GM23338 (cell line): Measurements from ENCODE around the gene NRIP1.

Experiments
- CREB1 ChIP-seq: fragments of 250-450 bp; sonication (Bioruptor Pico); IDR thresholded peaks from 2 replicates; pipeline ENCODE4 v1.5.0; 2020; ENCODE audit warnings: low read depth, mild to moderate bottlenecking, moderate library complexity
- CTCF ChIP-seq, 2 experiments: fragments of 200-600 bp in 1 of 2; sonication (generic) in 1 of 2; conservative IDR thresholded peaks; 2 replicates each; pipeline versions ENCODE4 v1.5.1 to v1.6.1; 2016 to 2017; ENCODE audit warnings: antibody characterized with exemption in 2 of 2, low read depth in 2 of 2, mild to moderate bottlenecking in 2 of 2, moderate library complexity in 1 of 2
- ETS1 ChIP-seq: IDR thresholded peaks from 2 replicates; pipeline ENCODE4 v1.6.1; 2016; ENCODE audit warnings: antibody characterized with exemption
- EZH2 ChIP-seq: fragments of 200-600 bp; sonication (generic); IDR thresholded peaks from one replicate; pipeline ENCODE4 v1.8.0; 2017; ENCODE audit warnings: antibody characterized with exemption, mild to moderate bottlenecking, low read depth; ENCODE audit not compliant: unreplicated experiment
- EZH2phosphoT487 ChIP-seq: fragments of 200-600 bp; sonication (generic); IDR thresholded peaks from one replicate; pipeline ENCODE4 v1.8.1; 2018; ENCODE audit warnings: antibody characterized with exemption; ENCODE audit not compliant: unreplicated experiment
- JUNB ChIP-seq: IDR thresholded peaks from one replicate; pipeline ENCODE4 v1.6.1; 2016; ENCODE audit warnings: antibody characterized with exemption; ENCODE audit not compliant: unreplicated experiment
- POLR2AphosphoS5 ChIP-seq: IDR thresholded peaks from 2 replicates; pipeline ENCODE4 v1.6.1; 2016; ENCODE audit warnings: antibody characterized with exemption, low read depth
- REST ChIP-seq: IDR thresholded peaks from one replicate; pipeline ENCODE4 v1.6.1; 2018; ENCODE audit warnings: antibody characterized with exemption; ENCODE audit not compliant: unreplicated experiment

GRCh38 chr21:14993115-14993514, 71.7 kb downstream of the NRIP1 start:
- no peak for TF ChIP-seq CTCF (conservative IDR thresholded peaks at IDR 0.05; ENCODE audit: low read depth in 2 of 2)
- TF ChIP-seq EZH2phosphoT487 = no peak
- no peak for TF ChIP-seq EZH2
- TF ChIP-seq REST = no peak
- no peak for TF ChIP-seq POLR2AphosphoS5
- no peak for TF ChIP-seq JUNB
- TF ChIP-seq ETS1 = no peak
- no peak for TF ChIP-seq CREB1 (CRISPR knock-in tag)
